Type B pancreatic cell (in vitro differentiated cells): Measurements from ENCODE around the gene TAF11L4. TPM values are rescaled to one million over a fixed set of nuclear protein-coding genes. Genes with fewer than 3 reads are reported as not detected.
"Not testable (repeated sequence)": the region's sequence is repeated elsewhere in the genome, so short reads cannot be mapped to it uniquely, and the experiment has no call there.

ENCODE experiments used
- DNase-seq: peaks from one replicate; pipeline ENCODE4 v3.0.0; 2021; ENCODE audit warnings: mixed read lengths; ENCODE audit not compliant: unreplicated experiment; ENCODE audit errors: extremely low spot score
- H3K27ac Mint-ChIP-seq: 2 replicates; pipeline ENCODE4 v1.8.0; 2021; ENCODE audit warnings: mild to moderate bottlenecking, mixed read lengths
- H3K27me3 Mint-ChIP-seq: 2 replicates; pipeline ENCODE4 v1.8.0; 2021; ENCODE audit warnings: mixed read lengths
- H3K36me3 Mint-ChIP-seq: 2 replicates; pipeline ENCODE4 v1.8.0; 2021; ENCODE audit warnings: mixed read lengths
- H3K4me1 Mint-ChIP-seq: one replicate; pipeline ENCODE4 v1.8.0; 2021; ENCODE audit warnings: mixed read lengths; ENCODE audit not compliant: unreplicated experiment
- H3K4me3 Mint-ChIP-seq: 2 replicates; pipeline ENCODE4 v1.8.0; 2021; ENCODE audit warnings: mild to moderate bottlenecking, mixed read lengths
- H3K9me3 Mint-ChIP-seq: 2 replicates; pipeline ENCODE4 v1.8.0; 2021; ENCODE audit warnings: mixed read lengths
- total RNA-seq: library from RNA; stranded (reverse); gene quantifications from 2 replicates; pipeline ENCODE4 v1.2.1, GENCODE V29; 2021; ENCODE audit warnings: low replicate concordance
- TF ChIP-seq, protein P1 (sequence below): fragments of 200-600 bp; sonication (generic); conservative IDR thresholded peaks from 2 replicates; pipeline ENCODE4 v1.5.0; 2021; ENCODE audit warnings: antibody characterized with exemption, mild to moderate bottlenecking

Gene TAF11L4
- total RNA-seq, 1 donor from 2014 or later: not detected

DNA sequence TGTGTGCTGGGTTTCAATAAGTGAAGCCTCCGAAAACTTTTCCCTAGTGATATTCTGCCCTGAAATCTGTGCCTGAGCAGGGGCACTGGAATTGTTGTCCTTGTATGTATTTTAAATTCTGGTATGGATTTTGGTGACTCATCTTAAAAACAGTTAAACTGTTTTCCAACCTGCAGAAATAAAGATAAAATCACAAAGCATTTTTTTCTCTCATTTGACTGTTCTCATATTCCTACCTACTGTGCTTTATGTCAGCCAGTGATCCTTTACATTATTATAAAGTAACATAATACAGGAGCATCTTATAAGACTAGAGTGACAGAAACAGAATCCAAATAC, 34.5 kb upstream of the TAF11L4 start:
- Mint-ChIP-seq H3K27me3 (no peaks in the 10 kb centered on the region), H3K4me1 (no peaks in the 10 kb centered on the region), H3K27ac (no peak overlapping the region), H3K4me3 (no peak overlapping the region), H3K9me3 (no peaks in the 10 kb centered on the region), H3K36me3 (no peaks in the 10 kb centered on the region)
- DNase-seq: no peak
- TF ChIP-seq, protein P1, sequence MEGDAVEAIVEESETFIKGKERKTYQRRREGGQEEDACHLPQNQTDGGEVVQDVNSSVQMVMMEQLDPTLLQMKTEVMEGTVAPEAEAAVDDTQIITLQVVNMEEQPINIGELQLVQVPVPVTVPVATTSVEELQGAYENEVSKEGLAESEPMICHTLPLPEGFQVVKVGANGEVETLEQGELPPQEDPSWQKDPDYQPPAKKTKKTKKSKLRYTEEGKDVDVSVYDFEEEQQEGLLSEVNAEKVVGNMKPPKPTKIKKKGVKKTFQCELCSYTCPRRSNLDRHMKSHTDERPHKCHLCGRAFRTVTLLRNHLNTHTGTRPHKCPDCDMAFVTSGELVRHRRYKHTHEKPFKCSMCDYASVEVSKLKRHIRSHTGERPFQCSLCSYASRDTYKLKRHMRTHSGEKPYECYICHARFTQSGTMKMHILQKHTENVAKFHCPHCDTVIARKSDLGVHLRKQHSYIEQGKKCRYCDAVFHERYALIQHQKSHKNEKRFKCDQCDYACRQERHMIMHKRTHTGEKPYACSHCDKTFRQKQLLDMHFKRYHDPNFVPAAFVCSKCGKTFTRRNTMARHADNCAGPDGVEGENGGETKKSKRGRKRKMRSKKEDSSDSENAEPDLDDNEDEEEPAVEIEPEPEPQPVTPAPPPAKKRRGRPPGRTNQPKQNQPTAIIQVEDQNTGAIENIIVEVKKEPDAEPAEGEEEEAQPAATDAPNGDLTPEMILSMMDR: no peak

DNA sequence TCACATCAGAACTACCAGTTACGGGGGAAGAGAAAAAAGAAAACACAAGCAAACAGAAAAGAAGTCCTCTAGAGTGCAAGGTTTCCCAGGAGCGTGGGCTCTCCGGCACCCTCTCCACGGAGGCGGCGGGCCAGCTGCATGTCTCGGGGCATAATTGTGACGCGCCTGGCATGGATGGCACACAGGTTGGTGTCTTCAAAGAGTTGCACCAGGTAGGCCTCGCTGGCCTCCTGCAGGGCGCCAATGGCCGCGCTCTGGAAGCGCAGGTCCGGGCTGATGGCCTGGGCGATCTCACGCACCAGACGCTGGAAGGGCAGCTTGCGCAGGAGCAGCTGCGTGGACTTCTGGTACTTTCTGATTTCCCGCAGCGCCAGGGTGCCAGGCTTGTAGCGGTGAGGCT, 30.3 kb upstream of the TAF11L4 start:
- H3K27me3 Mint-ChIP-seq, H3K27ac Mint-ChIP-seq, H3K36me3 Mint-ChIP-seq, H3K4me1 Mint-ChIP-seq, H3K4me3 Mint-ChIP-seq, H3K9me3 Mint-ChIP-seq, DNase-seq: not testable (repeated sequence)

DNA sequence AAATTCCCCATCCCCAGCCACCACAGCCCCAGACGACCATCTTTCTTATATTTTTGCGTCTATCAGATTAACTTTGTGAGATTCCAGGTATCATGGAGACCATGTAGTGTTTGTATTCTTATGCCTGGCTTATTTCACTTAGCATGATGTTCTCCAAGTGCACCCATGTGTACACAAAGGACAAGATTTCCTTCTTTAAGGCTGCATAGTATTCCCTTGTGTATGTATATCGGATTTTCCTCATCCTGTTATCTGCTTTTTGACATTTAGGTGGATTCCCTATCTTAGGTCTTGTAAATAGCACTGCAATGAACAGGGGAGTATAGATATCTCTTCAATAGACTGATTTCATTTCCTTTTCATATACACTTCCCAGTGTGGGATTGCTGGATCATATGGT, 28.8 kb upstream of the TAF11L4 start:
- Mint-ChIP-seq H3K27ac (no peak overlapping the region), H3K4me1 (no peaks in the 10 kb centered on the region), H3K27me3 (no peaks in the 10 kb centered on the region), H3K9me3 (peaks cover 5% of the 10 kb centered on the region), H3K4me3 (no peak overlapping the region), H3K36me3 (no peaks in the 10 kb centered on the region)
- no peak for DNase-seq
- TF ChIP-seq, protein P1: no peak

DNA sequence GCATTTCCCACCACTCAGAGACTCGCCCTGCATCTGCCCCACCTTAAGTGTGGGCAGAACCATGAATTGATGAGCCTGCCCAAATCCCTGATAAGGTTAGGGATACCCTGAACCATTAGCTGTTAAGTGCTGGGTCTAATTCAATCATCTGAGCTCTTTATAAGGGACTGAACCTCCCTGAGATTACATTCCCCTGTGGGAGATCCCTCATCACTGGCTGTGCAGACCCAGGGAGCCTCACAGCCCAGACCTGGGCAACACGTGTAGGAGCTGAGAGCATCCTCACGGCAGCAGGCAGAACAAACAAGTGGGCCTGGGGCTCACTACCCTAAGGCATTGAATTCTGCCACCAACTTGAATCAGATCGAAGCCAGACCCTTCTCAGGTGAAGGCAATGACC, 24.2 kb upstream of the TAF11L4 start:
- Mint-ChIP-seq H3K4me3 (no peak overlapping the region), H3K36me3 (no peaks in the 10 kb centered on the region), H3K27ac (no peak overlapping the region), H3K27me3 (no peaks in the 10 kb centered on the region), H3K4me1 (no peaks in the 10 kb centered on the region), H3K9me3 (peaks cover 5% of the 10 kb centered on the region)
- DNase-seq: no peak
- TF ChIP-seq, protein P1: no peak

DNA sequence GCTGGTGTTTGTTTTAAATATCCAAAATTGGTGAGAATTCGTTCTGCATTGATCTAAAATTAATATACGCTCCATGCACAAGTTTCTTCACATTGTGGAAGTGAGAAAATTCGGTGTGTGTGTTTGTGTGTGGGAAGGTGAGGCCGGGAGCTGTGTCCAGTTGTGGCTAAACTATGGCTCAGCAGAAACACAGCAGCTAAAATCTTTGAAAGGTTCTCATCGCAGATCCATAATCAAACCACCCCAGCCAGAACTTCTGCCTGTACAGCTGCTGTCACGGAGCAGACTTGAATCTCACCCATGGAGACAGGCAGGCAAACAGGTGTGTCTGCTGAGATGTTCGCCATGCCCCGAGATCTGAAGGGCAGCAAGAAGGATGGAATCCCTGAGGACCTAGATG, 23.7 kb upstream of the TAF11L4 start, which contains the start of gene TAF11L2:
TSS of gene TAF11L2 (plus strand) at position 301 of the 400 bp plus-strand sequence.
- H3K36me3 Mint-ChIP-seq, H3K4me1 Mint-ChIP-seq, DNase-seq, H3K27ac Mint-ChIP-seq, H3K4me3 Mint-ChIP-seq, H3K27me3 Mint-ChIP-seq, H3K9me3 Mint-ChIP-seq: not testable (repeated sequence)

DNA sequence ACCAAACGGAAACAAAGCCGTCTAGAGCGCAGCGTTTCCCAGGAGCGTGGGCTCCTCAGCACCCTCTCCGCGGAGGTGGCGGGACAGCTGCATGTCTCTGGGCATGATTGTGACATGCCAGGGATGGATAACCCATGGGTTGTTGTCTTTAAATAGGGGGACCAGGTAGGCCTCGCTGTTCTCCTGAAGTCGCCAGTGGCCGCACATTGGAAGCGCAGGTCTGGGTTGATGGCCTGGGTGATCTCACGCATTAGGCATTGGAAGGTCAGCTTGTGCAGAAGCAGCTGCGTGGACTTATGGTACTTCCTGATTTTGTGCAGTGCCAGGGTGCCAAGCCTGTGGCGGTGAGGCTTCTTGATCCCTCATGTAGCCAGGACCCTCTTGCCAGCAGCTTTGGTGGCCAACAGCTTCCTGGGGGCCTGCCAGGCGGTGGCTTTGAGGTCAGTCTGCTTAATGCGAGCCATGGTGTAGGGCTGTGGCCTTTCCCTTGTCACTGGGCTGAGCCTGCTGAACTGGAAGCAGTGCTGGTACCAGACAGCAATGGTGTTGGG, 9.8 kb upstream of the TAF11L4 start:
- no peak for DNase-seq
- no peak overlapping the region for H3K4me3 Mint-ChIP-seq
- H3K27me3 Mint-ChIP-seq: no peaks in the 10 kb centered on the region
- H3K9me3 Mint-ChIP-seq: peaks cover 4% of the 10 kb centered on the region
- TF ChIP-seq, protein P1: no peak
- H3K36me3 Mint-ChIP-seq: no peaks in the 10 kb centered on the region
- H3K27ac Mint-ChIP-seq: no peak overlapping the region
- no peaks in the 10 kb centered on the region for H3K4me1 Mint-ChIP-seq

DNA sequence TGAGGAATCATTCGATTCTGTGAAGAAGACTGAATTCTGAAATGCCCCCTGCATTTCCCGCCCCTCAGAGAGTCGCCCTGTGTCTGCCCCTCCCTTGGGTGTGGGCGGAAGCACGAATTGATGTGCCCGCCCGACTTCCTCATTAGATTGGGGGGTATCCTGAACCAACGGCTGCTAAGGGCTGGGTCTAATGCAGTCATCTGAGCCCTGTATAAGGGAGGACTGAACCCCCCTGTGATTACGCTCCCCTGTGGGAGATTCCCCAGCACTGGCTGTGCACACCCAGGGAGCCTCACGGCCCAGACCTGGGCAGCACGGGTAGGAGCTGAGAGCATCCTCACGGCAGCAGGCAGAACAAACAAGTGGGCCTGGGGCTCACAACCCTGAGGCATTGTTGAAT, 4.1 kb upstream of the TAF11L4 start:
- not testable (repeated sequence) for H3K27ac Mint-ChIP-seq, H3K27me3 Mint-ChIP-seq, H3K9me3 Mint-ChIP-seq, H3K36me3 Mint-ChIP-seq, H3K4me1 Mint-ChIP-seq, H3K4me3 Mint-ChIP-seq, DNase-seq

DNA sequence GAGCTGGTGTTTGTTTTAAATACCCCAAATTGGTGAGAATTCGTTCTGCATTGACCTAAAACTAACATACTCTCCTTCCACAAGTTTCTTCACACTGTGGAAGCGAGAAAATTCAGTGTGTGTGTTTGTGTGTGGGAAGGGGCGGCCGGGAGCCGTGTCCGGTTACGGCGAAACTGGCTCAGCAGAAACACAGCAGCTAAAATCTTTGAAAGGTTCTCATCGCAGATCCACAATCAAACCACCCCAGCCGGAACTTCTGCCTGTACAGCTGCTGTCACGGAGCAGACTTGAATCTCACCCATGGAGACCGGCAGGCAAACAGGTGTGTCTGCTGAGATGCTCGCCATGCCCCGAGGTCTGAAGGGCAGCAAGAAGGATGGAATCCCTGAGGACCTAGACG, 3.5 kb upstream of the TAF11L4 start, which contains the start of gene TAF11L3:
TSS of gene TAF11L3 (plus strand) at position 301 of the 400 bp plus-strand sequence.
- not testable (repeated sequence) for H3K9me3 Mint-ChIP-seq, H3K36me3 Mint-ChIP-seq, H3K4me1 Mint-ChIP-seq

DNA sequence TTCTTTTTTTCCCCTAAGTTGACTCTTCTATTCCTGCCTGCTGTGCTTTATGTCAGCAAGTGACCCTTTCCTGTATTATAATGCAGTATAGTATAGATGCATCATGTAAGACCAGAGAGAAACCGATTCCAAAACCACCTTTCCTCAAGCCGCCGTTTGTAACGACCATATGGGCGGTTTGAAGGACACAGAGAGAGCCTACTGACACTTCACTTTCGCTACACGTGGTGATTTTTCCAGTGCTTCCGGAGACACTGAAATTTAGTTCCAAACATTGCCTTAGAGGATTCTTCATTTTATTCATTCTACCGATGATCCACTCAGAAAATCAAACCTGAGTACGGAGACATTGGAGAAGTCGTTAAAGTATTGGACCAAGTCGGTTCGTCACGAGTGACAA, 2.1 kb upstream of the TAF11L4 start:
- H3K4me3 Mint-ChIP-seq, H3K36me3 Mint-ChIP-seq, H3K27me3 Mint-ChIP-seq, H3K27ac Mint-ChIP-seq, H3K4me1 Mint-ChIP-seq, DNase-seq, H3K9me3 Mint-ChIP-seq: not testable (repeated sequence)

More for the DNA sequence above, 3.5 kb upstream of the TAF11L4 start, which contains the start of gene TAF11L3:
- not testable (repeated sequence) for H3K4me3 Mint-ChIP-seq, H3K27me3 Mint-ChIP-seq, DNase-seq, H3K27ac Mint-ChIP-seq

DNA sequence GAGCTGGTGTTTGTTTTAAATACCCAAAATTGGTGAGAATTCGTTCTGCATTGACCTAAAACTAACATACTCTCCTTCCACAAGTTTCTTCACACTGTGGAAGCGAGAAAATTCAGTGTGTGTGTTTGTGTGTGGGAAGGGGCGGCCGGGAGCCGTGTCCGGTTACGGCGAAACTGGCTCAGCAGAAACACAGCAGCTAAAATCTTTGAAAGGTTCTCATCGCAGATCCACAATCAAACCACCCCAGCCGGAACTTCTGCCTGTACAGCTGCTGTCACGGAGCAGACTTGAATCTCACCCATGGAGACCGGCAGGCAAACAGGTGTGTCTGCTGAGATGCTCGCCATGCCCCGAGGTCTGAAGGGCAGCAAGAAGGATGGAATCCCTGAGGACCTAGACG, 3.3 kb downstream of the TAF11L4 start, which contains the start of gene TAF11L5:
TSS of gene TAF11L5 (plus strand) at position 301 of the 400 bp plus-strand sequence.
- H3K27ac Mint-ChIP-seq, H3K4me3 Mint-ChIP-seq, H3K27me3 Mint-ChIP-seq, H3K4me1 Mint-ChIP-seq, H3K36me3 Mint-ChIP-seq, H3K9me3 Mint-ChIP-seq, DNase-seq: not testable (repeated sequence)
